DMS 273 (cell line): Measurements from ENCODE around the gene NSG2.

Source experiments
- DNase-seq: peaks from one replicate; lab custom pipeline; 2025; ENCODE audit not compliant: unreplicated experiment; lab: John Stamatoyannopoulos, UW

The NSG2 gene

GRCh38 chr5:174147551-174147950 is 102.0 kb downstream of the NSG2 start:
- DNase-seq, result no peak

GRCh38 chr5:174148721-174149120 is 103.2 kb downstream of the NSG2 start:
- DNase-seq, result no peak

- no peak for DNase-seq
These were observed 103.9 kb downstream of the NSG2 start for GRCh38 chr5:174149426-174149825.

GRCh38 chr5:174149989-174150388 is 104.5 kb downstream of the NSG2 start:
- no peak for DNase-seq

- no peak for DNase-seq
These were observed 106.2 kb downstream of the NSG2 start for GRCh38 chr5:174151599-174152181.

DNA sequence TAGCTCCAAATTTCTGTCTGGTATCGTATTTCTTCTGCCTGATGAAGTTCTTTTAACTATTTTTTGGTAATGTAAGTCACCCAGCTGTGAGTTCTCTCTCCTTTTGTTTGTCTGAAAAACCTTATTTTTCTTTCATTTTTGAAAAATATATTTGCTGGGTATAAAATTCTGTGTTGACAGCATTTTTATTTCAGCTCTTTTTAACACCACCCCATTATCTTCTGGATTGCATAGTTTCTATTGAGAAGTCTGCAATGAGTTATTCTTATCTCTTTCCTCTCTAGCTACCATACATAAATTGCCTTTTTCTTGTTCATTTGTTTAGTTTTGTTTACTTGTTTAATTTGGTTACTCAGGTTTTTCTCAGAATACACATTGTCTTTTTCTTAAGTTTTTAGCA is 109.1 kb downstream of the NSG2 start:
- no peak for DNase-seq

DNA sequence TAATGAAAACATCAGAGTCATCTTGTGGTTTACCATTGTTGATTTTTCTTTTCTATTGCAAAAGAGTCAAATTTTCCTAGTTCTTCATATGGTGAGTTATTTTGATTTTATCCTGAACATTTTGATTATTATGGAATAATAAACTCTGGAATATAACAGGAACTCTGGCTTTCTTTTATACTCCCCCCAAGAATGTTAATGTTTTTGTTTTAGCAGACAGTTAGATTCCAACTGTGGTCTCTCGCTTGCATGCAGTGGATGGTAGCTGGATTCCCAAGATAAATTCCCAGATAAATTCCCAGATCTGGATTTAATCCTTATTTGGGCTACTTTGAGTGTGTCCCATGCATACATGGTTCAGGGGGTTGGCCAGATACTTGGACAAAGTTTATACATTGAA is 109.8 kb downstream of the NSG2 start:
- no peak for DNase-seq

GRCh38 chr5:174155706-174156105 is 110.2 kb downstream of the NSG2 start:
- no peak for DNase-seq

DNA sequence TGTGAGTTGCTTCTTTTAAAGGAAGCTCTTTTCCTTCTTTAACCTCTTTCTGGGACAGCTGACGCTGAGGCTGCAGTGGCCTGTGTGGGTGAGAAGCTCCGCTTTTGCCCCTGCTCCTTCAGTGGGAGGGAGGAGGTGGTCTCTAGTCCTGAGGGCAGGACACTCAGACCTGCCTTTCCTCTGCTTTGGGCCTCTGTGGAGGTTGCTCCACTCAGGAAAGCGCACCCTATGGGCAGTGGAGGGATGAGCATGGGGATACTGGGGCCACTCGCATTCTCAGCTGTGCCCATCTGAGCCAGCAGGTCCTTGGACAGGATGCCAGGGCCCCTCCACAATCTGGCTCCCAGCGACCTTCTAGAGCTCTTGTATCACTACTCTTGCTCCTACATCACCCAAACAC is 111.5 kb downstream of the NSG2 start:
- no peak for DNase-seq
